GM04504 (cell line): ENCODE results near the gene NRF1.
"Not testable (repeated sequence)": the region's sequence is repeated elsewhere in the genome, so short reads cannot be mapped to it uniquely, and the experiment has no call there.

Experiments used
- DNase-seq: peaks from one replicate; pipeline ENCODE4 v3.0.0-alpha.2; 2012; ENCODE audit warnings: low read depth

Gene NRF1

GRCh38 chr7:129607471-129608120 is 3.9 kb upstream of the NRF1 start:
- DNase-seq = no peak

DNA sequence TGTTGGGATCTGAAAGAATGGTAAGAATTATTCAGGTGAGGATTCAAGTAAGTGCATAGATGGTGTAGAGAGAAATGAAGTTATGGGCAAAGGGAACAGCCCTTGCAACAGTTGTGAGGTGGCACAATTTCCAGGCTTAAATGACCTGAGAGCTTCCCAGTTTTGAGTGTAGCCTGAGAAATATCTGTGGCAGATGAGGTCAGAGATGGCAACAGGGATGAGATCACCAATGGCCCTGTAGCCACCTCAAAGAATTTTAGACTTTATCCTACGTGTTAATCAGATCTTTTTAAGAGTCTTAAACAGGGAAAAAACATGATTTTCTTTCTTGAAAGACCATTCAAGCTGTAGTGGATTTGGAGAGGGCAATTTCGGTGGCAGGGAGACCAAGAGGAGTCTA is 1.9 kb upstream of the NRF1 start:
- DNase-seq = no peak

- no peak for DNase-seq
Observed at GRCh38 chr7:129610709-129611245, 743 bp upstream of the NRF1 start.

DNA sequence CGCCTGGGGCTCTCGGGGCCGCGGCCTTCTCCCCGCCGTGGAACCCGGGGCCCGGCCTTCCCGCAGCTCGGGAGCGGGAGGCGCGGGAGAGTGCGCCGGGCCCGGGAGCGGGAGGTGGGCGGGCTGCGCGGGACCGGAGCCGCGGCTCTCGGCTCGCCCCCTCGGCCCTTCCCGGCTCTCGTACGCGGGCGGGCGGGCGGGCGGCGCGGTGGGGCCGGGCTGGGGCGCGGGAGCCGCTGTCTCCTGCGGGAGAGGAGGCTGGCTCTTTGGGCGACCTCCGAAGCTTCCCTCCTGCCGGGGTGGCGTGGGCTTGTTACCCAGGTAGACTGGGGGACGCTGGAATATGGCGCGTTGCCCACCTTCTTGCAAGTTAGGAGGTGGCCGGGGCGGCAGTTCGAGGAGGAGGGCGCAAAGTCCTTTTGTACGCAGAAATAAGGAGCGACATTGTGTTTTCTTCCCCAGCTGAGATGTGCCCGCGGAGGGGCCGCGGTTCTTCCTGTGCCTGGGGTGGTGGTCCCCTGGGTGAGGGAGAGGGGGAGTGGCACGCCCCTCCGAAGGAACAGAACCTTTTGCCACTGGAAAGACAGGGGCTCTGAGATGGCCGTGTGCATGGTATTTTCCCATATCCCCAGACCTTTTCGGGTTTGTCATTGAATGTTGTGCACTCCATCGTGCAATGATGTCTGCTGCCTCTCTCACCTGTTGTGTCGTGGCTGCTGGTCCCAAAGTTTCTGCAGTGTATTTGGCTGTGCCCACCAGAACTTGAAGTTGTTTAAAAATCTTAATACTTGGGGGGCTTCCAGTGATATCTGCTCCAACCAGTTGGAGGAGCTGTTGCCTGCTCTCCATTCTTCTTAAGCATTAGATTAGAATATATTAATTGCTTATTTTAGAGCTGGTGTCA is 844 bp downstream of the NRF1 start:
- DNase-seq = no peak

GRCh38 chr7:129613016-129613337 is 1.5 kb downstream of the NRF1 start:
- DNase-seq = no peak

- DNase-seq = no peak
Observed at GRCh38 chr7:129615018-129615417, 3.5 kb downstream of the NRF1 start.

GRCh38 chr7:129616530-129616929 is 5.0 kb downstream of the NRF1 start:
- DNase-seq = no peak

DNA sequence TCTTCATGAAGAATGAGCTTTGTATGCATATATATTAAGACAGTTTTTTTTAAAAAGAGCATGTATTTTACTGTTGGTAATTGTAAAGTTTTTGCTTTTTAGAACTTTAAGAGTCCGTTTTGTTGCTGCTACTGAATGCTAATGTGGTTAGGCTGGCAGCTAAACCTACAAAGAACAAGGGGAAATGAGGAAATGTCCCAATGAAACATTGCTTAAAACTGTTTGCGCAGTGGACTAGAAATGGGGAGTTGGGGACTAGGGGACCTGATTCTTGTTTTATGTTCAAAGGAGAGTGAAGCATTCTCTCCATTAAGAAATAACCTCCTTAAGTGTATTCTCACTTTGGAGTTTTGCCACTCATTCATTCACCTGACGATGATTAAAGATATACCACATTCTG is 5.7 kb downstream of the NRF1 start:
- no peak for DNase-seq

GRCh38 chr7:129617652-129618051 is 6.1 kb downstream of the NRF1 start:
- DNase-seq = no peak

DNA sequence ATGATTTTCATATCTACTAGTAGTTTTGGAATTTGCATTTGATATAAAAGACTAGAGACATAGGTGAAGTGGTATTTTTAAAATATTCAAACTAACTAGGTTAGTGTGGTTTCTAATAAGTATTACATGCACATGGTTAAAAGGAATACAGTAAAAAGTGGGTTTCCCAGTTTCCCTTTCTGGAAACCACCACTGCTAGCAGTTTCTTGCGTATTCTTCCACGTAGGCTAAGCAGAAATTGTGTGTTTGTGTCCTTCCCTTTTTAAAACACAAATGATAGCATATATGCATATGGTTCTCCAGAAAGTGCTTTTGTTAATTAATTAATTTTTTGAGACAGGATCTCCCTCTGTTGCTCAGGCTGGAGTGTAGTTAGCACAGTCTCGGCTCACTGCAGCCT is 15.4 kb downstream of the NRF1 start:
- DNase-seq = no peak

GRCh38 chr7:129630341-129630740 is 18.8 kb downstream of the NRF1 start:
- no peak for DNase-seq

- no peak for DNase-seq
Observed at GRCh38 chr7:129634361-129635034, 23.0 kb downstream of the NRF1 start.

DNA sequence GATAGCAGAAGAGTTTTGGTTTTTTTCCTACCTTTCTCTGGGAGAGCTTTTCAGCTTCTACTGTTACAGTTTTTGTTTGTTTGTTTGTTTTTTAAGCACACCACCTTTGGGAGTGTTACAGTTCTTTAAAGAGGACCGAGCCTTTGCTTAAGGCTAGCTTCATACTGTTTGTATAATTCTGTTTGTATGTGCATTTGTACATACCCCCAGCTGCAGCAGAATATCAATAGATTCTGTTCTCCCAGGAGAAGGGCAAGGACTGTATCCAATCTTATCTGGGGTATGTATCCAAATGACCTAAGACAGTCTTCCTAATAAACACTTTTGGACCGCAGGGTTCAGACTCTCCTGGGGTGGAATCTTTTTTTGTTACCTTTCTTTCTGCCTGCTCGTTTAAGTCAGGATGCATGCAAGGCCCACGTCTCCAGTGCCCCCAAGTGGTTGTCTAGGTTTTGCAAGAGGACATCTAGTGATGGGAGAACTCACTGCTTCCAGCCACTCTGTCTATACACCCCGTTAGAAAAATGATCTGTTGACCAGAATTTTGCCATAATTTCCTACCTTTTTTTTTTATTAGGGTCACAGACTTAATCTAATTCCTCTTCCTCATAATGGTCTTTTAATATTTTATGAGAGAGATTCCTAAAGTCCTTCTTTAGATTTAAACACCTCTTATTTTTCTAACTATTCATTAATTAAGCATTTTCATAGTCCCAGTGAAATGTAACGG is 23.9 kb downstream of the NRF1 start:
- peak; percentile 42 for DNase-seq

GRCh38 chr7:129636030-129636550 is 24.6 kb downstream of the NRF1 start:
- not testable (repeated sequence) for DNase-seq

GRCh38 chr7:129636641-129637040 is 25.1 kb downstream of the NRF1 start:
- DNase-seq = no peak

- no peak for DNase-seq
Observed at GRCh38 chr7:129640400-129640799, 28.9 kb downstream of the NRF1 start.

- no peak for DNase-seq
Observed at GRCh38 chr7:129642871-129643549, 31.5 kb downstream of the NRF1 start.

GRCh38 chr7:129643550-129644170 is 32.1 kb downstream of the NRF1 start:
- DNase-seq = no peak

GRCh38 chr7:129644634-129645230 is 33.2 kb downstream of the NRF1 start:
- DNase-seq = peak; percentile 12

DNA sequence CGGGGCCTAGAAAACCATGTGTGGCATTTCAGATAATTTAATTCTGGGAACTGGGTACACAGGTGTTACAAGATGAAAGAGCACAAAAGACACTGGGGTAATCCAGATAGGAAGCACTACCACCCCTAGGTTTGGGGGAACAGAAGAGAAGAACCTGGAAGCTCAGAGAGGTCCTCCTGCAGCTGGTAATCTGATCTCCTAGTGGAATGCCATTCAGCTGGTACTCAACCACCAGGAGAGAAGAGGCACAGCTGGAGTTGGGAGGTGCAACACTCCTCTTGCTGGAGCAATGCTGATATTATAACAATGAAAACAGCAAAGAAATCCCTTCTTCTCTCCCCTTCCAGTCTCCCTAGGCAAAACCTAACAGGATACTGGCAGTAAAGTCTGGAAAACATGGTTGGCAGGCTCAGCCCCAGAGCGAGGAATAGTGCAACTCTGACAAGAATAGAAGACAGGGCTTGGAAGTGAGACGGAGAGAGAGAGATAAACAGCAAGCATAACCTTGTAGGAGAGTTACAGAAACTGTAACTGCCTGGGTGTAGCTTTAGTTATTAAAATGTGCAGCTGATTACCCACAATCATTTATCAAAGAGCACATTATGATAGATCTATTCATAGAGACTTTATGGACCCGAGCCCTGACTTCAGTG is 35.0 kb downstream of the NRF1 start:
- DNase-seq = no peak
